NCI-H187 treated with DMSO at 0.1 percent for 48 hours (cell line): ENCODE data around the gene GADD45B.
"Not testable (repeated sequence)": the region's sequence is repeated elsewhere in the genome, so short reads cannot be mapped to it uniquely, and the experiment has no call there.

Source experiments
- DNase-seq: peaks from one replicate; lab custom pipeline; 2025; lab: John Stamatoyannopoulos, UW

The GADD45B gene

DNA sequence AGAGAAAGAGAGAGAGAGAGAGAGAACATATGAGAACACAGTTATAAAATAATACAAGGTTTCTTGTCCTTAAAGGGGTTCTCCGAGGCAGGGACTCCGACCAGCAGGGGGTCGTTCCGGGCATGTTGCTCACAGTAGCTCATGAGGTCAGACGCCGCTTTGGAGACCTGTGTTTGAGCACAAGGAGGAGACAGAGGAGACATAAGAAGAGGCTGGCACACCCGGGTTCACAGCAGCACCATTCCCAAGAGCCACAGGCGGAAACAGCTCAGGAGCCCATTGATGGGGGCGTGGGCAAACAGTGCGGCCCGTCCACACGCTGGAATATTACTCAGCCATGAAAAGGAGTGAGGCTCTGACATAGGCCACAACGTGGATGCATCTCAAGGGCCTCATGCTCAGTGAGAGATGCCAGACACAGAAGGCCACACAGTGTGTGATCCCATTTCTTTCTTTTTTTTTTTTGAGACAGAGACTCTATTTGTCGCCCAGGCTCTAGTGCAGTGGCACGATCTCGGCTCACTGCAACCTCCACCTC is 39.1 kb downstream of the GADD45B start:
- no peak for DNase-seq

DNA sequence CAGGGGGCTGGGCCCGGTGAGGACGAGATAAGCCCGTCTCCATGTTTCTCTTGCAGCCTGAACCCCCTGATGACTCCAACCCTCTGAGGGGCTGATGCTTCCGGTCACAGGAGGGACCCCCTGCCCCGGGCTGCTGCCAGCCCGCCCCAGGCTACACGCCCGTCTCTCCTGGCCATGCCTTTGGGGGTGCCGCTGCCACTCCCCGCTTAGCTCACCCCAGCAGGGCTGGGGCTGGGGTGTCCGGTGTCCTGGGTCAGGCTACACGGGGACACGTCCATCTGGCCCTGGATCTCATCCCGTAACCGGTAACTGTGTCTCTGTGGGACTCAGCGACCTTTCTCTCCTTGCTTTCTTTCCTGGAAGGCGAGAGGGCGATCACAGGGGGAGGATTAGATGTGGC is 40.8 kb downstream of the GADD45B start:
- DNase-seq, result no peak

DNA sequence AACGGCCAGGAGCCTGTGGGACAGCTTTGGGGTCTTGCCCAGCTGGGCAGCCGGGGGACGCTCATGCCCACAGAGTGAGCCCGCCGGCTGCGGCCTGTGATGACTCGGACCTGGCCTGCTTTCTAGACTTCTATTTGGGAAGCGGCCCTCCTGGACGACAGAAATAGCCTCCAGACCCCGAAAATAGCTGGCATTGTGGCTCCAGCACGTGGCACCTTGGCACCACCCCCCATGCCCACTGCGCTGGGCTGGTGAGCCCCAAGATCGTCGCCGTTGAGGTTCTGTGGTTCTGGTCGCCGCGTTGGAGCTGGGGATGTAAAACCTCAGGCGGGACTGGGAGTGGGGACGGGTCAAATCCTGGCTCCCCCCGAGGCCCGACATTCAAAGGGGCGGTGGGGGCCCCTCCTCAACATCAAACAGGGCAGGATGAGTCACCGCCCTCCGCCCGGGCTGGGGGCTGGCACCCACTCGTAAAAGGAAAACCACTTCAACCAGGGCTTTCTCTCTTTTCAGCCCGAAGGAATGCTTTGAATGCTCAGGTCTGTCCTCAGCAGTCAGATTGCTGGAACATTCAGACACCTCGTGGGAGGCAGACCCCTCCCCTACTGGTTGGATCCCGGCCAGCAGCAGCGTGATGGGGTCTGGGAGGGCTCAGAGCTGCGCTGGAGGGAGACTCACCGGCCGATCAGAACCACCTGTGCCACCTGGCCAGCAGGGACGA is 42.1 kb downstream of the GADD45B start:
- no peak for DNase-seq

DNA sequence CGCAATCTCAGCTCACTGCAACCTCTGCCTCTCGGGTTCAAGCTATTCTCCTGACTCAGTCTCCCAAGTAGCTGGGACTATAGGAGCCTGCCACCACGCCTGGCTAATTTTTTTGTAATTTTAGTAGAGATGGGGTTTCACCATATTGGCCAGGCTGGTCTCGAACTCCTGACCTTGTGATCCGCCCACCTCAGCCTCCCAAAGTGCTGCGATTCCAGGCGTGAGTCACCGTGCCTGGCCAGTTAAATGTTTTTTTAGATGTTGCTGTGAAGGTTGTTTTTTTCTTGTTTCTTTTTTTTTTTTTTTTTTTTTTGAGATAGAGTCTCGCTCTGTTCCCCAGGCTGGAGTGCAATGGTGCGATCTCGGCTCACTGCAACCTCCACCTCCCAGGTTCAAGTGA is 42.9 kb downstream of the GADD45B start:
- DNase-seq, result not testable (repeated sequence)

DNA sequence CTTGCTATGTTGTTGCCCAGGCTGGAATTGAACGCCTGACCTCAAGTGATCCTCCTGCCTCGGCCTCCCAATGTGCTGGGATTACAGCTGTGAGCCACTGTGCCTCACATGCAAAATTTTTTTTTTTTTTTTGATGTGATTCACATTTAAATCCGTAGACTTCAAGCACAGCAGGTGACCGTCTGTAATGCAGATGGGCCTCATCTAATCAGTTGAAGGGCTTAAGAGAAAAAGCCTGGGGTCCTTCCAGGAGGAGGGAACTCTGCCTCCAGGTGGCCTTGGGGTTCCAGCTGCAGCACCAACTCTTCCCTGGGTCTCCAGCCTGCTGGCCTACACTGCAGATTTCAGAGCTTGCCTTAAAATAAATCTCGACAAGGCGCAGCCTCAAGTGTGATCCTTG is 43.6 kb downstream of the GADD45B start:
- no peak for DNase-seq

DNA sequence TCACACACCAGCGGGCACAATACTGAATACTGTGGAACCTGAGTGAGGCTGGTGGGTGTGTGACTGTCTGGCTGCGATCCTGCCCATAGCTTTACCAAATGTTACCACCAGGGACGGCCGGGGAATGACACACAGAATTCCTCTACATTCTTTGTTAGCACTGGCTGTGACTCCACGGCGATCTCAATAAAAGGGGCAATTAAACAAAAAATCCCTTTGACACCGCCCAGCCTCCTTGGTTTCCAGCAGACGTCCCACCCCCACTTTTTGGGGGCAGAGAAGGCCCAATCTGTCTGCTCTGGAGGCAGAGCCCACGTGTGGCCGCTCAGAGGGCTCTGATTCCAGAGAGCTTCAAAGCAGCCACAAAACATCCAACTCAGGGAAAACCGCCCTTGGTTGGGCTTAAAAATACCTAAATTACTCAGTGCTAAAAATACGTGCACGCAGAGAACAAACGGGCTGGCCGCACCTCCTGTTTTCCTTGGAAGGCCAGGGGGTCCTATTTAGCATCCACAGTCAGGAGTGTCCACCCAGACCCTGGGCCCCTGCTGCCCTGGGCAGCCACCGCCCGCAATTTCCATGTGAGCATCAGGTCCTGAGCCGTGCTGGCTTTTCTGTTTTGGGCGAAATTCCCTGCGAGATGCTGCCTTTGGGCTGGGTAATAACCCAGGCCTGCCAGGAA is 47.8 kb downstream of the GADD45B start:
- DNase-seq, result no peak

DNA sequence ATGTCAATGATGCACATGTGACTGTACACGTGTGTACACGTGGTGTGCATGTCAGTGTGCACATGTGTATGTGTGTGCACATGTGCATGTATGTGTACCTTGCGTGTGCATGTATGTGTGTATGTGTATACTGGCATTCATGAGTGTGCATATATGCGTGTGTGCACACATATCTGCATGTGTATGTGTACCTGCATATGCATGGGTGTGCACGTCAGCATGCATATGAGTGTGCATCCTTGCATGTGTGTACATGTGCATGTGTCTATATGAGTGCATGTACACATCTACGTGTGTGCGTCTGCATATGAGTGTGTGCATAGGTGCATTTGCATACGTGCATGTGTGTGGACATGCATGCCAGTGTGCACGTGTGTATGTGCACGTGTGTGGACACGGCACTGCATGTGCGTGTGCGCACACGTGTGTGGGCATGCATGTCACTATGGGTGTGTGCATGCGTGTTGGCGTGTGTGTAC is 48.5 kb downstream of the GADD45B start:
- DNase-seq, result no peak

DNA sequence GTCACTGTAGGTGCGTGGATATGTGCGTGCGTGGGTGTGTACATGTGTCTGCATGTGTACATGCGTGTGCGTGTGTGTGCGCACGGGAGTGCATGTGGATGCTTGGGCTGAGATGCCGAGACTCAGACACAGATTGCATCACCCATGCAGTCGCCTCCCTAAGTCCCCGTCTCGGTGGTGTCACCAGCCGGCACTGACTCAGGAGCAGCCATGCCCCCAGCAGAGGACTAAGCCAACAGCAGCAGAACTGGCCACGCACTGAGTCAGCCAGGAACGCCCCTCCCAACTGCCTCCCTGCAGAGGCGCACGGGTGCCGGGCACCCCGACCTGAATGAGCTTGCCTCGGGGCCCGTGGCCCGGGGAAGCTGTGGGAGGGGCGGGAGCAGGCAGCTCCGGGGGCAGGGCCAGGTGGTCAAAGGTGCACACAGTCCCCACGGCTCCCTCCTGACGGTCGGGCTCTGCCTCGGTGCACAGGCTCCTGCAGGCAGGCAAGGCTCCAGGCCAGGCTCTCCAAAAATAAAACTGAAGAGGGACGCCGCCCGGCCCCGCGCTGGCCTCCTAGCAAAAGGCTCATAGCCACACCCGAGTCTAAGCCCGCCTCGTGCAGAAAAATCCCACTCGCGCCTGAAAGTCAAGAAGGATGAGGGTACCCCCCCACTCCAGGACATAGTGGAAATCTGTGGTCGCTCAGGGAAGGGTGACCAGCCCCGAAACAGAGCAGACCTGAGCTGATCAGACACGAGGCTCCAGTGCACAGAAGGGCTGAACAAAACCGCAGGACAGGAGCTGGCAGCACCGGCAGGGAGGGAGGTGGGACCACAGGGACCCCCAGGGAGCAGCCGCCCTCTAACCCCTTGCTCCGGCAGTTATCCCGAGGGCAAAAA is 49.2 kb downstream of the GADD45B start:
- DNase-seq, result no peak

DNA sequence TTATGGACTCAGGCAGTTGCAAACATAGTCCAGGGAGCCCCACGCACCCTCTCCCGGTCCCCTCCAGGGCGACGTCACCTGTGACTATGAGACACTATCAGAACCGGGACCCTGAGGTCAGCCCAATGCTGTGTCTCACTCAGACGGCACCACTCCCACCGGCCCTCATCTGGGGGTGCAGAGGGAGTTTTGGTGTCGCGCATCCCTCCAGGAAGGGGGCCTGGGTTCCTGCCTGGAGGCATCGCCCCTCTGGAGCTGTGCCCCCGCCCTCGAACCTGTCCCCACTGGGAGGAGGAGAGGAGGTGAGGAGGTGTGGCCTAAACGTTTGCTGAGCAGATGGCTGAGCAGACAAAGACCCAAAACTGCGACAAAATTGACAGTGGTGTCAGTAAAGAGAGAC is 51.2 kb downstream of the GADD45B start:
- DNase-seq, result no peak

DNA sequence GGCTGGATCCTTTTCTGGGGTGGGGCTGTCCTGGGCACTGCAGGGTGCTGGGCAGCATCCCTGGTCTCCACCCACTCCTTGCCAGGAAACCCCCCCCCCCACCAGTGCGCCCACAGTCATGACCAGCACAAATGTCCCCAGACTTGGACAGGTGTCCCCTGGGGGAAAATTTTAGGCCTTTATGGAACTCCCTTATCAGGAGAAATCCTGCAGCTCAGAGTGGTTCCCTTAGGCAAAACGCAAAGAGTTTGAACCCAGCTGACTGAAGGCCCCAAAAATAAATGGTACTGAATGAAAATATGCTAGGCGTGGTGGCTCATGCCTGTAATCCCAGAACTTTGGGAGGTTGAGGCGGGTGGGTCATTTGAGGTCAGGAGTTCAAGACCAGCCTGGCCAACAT is 51.8 kb downstream of the GADD45B start:
- DNase-seq, result no peak
